ENCODE measurements around the gene MCCD1. TPM values are rescaled to one million over a fixed set of nuclear protein-coding genes. Genes with fewer than 3 reads are reported as not detected.

The MCCD1 gene
- total and polyA plus RNA-seq, 2 of the 13 experiments (the other 11 are each of a cell fraction or from before 2014, with no cell fraction given) = 0.15 TPM; not detected in 1

GRCh38 chr6:31497531-31498476 is 31.0 kb upstream of the MCCD1 start, which contains the start of gene MICB (continued):
- 0 out of 2 replicates have a peak, but pooled peaks have one; percentile 15 for TF ChIP-seq GMEB1 (CRISPR knock-in tag; IDR thresholded peaks at IDR 0.05; ENCODE audit: borderline replicate concordance)
- TF ChIP-seq XBP1 (CRISPR knock-in tag; IDR thresholded peaks at IDR 0.05) = no peak
- no peak for TF ChIP-seq FLYWCH1 (CRISPR knock-in tag; IDR thresholded peaks at IDR 0.05)
- TF ChIP-seq ZNF343 (CRISPR knock-in tag; IDR thresholded peaks at IDR 0.05) = no peak
- TF ChIP-seq ZNF30 (CRISPR knock-in tag; IDR thresholded peaks at IDR 0.05) = no peak
- TF ChIP-seq KAT7 (CRISPR knock-in tag; IDR thresholded peaks at IDR 0.05; ENCODE audit: borderline replicate concordance) = peak; percentile 59; the same call in 1 of the 2 replicates
- TF ChIP-seq NFYB (CRISPR knock-in tag; IDR thresholded peaks at IDR 0.05) = peak; percentile 90
- TF ChIP-seq FOXP1 (IDR thresholded peaks at IDR 0.05) = no peak
- TF ChIP-seq FOXP1 (CRISPR knock-in tag; IDR thresholded peaks at IDR 0.05) = no peak
- peak; percentile 34; the same call in 1 of the 2 replicates for TF ChIP-seq MYNN (CRISPR knock-in tag; IDR thresholded peaks at IDR 0.05; ENCODE audit: low read depth)
- TF ChIP-seq SMAD9 (CRISPR knock-in tag; IDR thresholded peaks at IDR 0.05) = no peak
- TF ChIP-seq FOSL1 (CRISPR knock-in tag; IDR thresholded peaks at IDR 0.05; ENCODE audit: borderline replicate concordance) = no peak
- TF ChIP-seq ZSCAN20 (CRISPR knock-in tag; IDR thresholded peaks at IDR 0.05; ENCODE audit: borderline replicate concordance) = no peak
- 0 out of 4 replicates have a peak, but pooled peaks of 1 of the 2 experiments have one; percentile 39 for TF ChIP-seq KLF16 (CRISPR knock-in tag; IDR thresholded peaks at IDR 0.05)
- no peak for TF ChIP-seq ZNF160 (CRISPR knock-in tag; IDR thresholded peaks at IDR 0.05)
- TF ChIP-seq ISL2 (CRISPR knock-in tag; IDR thresholded peaks at IDR 0.05) = no peak
- no peak for TF ChIP-seq ZFP36 (IDR thresholded peaks at IDR 0.05; ENCODE audit: borderline replicate concordance, low read depth, low read length, partially characterized antibody)
- TF ChIP-seq JUND (CRISPR knock-in tag; IDR thresholded peaks at IDR 0.05) = no peak
- no peak for TF ChIP-seq ZNF691 (CRISPR knock-in tag; IDR thresholded peaks at IDR 0.05; ENCODE audit: borderline replicate concordance, low read depth)
- TF ChIP-seq ETV5 (CRISPR knock-in tag; IDR thresholded peaks at IDR 0.05; ENCODE audit: borderline replicate concordance) = peak; percentile 6; the same call in 1 of the 2 replicates
- TF ChIP-seq TAF1 (CRISPR knock-in tag; IDR thresholded peaks at IDR 0.05) = peak; percentile 79
- TF ChIP-seq PBX3 (CRISPR knock-in tag; IDR thresholded peaks at IDR 0.05; ENCODE audit: borderline replicate concordance) = no peak
- no peak for TF ChIP-seq ZFP41 (CRISPR knock-in tag; IDR thresholded peaks at IDR 0.05; ENCODE audit: borderline replicate concordance)
- TF ChIP-seq RNF219 (CRISPR knock-in tag; IDR thresholded peaks at IDR 0.05) = no peak; the same call in 1 of the 2 replicates
- no peak for TF ChIP-seq IRF2 (CRISPR knock-in tag; IDR thresholded peaks at IDR 0.05)

Measured in HepG2 (cell line).